DMS153 (cell line): ENCODE measurements around the gene CENPX.

Source experiments
- DNase-seq: peaks from one replicate; lab custom pipeline; 2025; lab: John Stamatoyannopoulos, UW

Gene CENPX

DNA sequence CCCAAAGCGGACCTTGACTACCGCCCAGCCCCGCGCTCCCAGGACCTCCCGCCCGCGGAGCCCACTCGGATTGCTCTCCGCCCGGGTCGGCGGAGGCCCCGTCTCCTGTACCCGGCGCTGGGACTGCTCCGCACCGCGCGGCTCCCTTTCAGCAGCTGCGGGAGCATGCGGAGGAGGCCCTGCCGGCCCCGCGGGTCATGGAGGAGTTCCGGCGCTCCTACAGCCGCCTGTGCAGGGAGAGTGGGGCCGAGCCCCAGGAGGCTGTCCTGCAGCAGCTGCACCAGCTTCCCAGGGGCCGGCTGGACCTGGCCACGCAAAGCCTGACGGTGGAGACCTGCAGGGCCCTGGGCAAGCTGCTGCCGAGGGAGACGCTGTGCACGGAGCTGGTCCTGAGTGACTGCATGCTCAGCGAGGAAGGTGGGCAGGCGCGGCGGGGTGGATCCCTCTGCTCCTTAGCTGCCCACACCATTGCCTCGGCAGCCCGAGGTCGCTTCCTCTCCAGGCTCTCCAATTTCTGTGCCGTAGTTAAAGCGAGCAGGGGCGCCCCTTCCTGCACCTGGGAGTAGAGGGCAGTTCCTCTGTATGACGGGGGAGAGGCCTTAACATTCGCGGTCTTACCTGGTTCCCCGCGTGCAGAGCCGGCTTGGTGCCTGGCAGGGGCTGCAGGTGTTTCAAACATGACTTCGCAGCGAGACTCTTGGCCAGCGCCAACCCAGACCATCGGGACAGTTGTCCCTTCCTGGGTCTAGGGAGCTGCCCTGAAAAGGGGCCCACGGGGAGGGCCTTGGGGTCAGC lies 966 bp upstream of the CENPX start:
- DNase-seq = no peak

DNA sequence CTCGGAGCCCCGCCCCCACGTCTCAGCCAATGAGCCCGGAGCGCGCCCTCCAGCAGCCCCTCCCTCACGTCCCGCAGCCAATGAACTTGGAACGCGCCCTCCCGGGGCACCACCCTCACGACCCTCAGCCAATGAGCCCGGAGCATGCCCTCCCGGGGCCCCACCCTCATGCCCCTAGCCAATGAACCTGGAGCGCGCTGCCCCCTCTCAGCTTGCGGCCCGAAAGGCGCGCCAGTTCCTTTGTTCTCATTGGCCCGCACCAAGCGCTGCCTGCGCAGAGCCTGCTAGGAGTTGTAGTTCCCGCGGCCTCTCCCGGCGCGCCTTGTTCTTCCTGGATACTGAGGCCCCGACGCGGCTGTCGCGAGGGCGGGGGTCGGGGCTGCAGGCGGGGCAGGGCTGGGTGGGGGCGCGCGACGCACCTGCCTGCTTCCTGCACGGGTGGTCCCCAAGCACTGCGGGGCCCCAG lies 336 bp upstream of the CENPX start, which contains the start of gene LRRC45:
TSS of gene LRRC45 (plus strand) at position 325 of the 466 bp plus-strand sequence. CDS start 339 bp downstream, outside the sequence.
- DNase-seq = peak; percentile 99

- no peak for DNase-seq
Measured at GRCh38 chr17:82021900-82022309, 773 bp downstream of the CENPX start.

DNA sequence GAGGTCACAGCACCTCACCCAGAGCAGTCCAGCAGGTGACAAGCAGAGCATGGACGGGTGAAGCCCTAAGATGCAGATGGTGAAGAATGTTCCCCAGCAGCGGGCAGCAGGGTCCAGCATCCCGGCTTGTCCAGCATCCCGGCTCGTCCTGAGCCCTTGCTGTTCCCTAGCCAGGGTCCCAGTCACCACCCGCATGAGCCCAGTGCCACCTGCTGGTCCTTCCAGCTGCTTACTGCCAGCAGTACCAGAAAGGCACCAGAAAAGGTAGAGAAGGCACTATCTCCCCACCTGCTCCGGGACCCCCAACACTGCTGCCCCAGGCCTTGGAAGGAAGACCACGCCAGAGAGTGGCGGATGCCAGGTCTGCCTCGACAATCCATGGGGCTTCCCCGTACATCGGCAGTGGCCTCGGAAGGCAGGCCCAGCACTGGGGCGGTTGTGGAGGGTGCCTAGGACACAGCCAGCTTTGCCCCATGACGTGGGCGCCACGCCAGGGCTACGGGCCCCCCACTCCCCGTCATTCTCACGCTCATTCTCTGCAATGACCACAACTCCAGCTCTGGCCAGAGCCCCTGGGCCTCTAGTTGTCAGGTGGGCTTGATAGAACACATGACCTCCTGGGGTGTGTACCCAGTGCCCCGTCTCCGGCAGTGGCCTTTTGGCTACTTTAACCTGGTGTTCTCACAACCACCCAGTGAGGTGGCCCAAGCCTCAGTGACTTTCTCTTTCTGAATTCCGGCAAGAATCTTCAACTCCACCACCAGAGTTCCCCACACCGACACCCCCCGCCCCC lies 1.4 kb downstream of the CENPX start:
- peak; percentile 42 for DNase-seq

- DNase-seq = no peak
Measured at GRCh38 chr17:82020572-82021106, 2.0 kb downstream of the CENPX start.

DNA sequence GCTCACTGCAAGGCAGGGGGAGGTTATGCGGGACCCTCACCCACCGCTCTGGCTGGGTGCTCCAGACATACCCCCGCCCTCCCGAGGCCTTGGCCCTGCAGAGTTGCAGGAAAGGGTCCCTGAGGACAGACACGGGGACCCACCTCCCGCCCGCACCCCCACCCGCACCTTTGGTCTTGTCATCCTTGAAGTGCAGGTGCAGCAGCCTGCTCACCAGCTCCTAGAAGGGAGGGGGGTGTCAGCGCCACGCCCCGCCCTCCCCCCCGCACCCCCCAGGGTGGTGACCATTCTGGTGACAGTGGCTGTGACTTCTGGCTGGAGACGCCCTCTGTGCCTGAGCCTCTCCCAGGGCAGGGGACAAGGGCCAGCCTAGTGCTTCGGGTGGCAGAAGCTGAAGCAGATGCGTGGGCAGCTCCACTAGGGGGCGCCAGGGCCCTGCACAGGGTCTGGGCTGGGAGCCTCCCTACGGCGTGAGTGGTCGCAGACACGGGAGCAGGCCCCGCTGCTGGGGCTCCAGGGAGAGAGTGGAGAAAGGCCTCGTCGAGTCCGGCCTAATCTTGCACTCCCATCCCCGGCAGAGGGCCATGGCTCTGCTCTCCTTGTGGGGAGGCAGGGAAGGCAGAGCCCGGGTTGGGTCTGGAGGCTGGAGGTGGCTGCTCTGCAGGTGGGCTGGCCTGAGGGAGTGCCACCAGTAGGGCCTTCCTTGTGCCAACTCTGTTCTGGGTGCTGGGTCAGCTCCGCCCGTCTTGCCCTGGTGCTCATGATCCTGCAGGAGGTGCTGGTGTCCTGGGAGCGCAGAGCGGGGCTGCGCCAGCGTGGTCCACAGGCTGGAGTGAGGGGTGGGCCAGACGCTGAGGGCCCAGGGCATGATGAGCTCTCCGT lies 2.7 kb downstream of the CENPX start:
- no peak for DNase-seq

DNA sequence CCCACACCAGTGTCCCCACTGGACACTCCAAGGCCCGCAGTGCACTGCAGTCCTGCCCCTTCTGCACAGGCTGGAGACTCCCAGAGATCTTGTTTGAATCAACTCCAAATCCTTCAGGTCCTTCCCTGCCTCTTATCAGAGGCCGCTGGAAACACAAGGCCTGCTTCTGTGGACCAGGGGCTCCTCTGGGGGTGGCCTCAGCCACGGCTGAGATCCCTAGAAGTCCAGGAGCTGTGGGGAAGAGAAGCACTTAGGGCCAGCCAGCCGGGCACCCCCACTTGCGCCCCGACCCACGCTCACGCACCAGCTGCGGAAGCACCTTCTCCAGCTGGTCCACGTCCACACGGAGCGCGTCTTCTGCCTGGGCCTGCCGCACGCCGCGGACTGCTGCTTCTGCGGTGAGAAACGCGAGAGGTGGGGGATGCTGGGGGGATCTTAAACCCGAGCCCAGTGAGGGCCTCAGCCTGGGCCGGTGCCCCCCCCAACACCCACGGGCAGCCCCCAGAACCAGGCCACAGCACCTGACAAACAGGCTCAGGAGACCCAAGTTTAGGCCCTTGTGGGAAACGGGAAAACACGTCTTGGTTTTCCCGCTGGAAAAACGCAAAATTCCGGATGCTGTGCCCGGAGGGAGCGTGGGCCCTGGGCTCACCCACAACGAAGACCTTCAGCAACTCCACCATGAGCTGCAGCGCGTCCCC lies 3.5 kb downstream of the CENPX start:
- no peak for DNase-seq

DNA sequence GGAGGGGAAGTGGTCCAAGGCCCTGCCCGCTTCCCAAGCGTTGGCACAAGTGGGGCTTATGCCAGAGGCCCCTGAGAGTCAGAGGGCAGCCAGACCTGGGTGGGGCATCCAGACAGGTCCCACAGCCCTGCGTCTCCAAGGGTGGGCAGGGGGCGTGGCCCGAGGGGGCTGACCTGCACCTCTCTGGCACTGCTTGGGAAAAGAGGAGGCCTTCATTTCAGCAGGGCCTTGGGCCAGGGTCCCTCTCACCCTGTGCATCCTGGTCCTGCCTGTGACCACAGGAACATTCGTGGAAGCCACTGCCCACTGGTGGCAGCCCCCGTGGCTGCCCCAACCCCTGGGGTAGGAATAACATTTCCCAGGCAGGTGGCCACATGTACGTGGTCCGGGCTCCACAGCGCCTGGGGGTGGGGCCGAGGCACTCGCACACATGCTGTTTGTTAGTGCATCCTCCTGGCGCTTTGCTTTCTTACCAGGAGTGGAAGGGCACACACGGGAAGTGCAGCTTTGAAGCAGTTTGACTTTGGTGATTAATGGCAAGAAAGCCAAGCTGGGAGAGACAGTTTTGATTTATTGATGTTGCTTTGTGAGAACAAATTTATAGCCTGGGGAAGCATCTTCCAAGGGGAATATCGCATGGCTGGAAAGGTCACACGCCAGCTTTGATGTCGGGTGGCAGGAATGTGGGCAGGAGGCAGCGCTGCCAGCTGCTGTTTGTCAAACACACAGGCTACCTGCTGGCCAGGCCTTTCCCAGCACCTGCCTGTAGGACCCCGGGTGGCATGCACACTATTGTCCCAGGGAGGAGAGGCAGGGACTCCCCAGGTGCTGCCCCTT lies 4.3 kb downstream of the CENPX start:
- DNase-seq = peak; percentile 42

GRCh38 chr17:82017612-82018151 lies 5.0 kb downstream of the CENPX start:
- DNase-seq = no peak

- no peak for DNase-seq
Measured at GRCh38 chr17:82016875-82017459, 5.7 kb downstream of the CENPX start.

DNA sequence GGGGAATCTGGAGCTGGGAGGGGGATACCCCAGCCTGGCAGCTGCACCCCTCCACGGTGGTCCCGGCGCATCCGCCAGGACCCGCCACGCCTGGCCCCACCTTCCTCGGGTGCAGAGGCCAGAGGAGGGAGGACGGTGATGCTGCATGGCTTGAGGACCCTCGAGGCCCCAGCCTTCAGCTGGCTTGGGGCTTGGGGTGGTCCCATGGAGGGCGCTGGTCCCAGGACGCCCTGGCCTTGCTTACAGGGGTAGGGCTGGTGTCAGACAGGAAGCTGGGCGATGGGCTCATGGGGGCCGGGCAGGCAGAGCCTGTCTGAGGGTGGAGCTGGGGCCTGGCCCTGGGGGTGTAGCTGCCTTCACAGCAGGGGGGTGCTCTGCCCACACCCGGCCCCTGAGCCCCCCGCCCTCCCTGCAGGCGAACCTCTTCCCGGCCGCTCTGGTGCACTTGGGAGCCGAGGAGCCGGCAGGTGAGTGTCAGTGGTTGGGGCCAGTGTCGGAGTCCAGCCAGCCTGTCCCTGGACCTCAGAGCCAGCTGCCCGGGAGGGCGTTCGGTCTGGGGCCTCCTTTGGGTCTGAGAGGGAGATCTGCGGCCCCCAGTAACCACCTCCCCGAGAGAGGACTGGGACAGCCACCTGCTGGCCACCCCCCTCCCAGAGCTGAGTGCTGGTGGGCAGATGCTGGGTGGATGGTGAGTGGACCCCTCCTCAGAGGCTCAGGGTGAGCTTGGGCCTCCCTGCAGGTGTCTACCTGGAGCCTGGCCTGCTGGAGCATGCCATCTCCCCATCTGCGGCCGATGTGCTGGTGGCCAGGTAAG lies 6.4 kb downstream of the CENPX start:
- DNase-seq = no peak

- no peak for DNase-seq
Measured at GRCh38 chr17:82015311-82015971, 7.2 kb downstream of the CENPX start.

- no peak for DNase-seq
Measured at GRCh38 chr17:82014971-82015310, 7.7 kb downstream of the CENPX start.

- DNase-seq = no peak
Measured at GRCh38 chr17:82014432-82014831, 8.2 kb downstream of the CENPX start.

GRCh38 chr17:82013772-82014321 lies 8.8 kb downstream of the CENPX start:
- no peak for DNase-seq

DNA sequence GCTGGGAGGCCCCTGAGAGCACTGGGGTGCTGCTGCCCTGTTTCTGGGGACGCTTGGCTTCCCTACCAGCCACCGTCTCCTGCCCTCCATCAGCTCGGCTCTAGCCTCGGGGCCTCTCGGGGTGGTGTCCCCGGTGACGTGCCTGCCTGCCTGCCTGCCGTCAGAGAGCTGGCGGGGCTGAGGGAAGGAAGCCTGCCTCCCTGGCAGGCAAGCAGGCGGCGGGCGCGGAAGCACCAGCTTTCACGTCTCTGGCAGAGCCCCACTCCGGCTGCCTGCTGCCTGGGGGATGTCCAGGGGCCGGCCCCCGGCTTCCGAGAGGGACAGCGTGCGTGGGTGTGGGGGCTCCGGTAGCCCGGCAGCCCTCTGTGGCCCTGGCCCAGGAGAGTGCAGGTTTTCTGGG lies 9.3 kb downstream of the CENPX start:
- no peak for DNase-seq

DNA sequence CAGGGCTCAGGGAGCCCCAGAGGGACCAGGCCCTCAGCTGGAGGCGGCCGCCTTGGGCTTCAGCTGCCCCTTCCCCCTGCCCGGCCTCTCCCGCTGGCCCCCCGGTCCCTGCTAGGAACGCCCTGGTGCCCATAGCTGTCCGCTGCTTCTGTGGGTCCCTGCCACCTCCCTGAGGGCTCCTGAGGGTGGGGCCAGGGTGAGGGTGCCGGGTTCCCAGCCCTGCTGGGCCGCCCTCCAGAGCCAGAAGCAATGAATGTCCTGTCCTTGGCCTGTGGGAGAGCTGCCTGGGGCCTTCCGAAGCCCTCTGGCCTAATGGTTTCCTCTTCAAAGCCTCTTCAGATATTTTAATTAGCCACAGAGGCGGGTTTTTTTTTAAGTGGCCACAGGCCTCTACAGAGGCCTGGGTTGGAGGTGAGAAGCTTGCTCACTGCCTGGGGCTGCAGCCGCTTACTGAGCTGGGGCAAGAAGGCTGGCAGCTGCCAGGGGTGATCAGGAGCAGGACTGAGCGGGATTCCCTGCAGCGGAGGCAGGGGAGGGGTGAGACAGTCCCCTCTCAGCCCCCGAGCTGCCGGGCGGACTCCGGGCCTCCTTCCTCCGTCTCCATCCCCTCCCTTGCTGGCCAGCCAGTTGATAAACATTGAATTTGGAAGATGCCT lies 9.9 kb downstream of the CENPX start:
- DNase-seq = peak; percentile 22
